GM12864 (cell line): Measurements from ENCODE around the gene KIF26B.

Experiments
- DNase-seq: peaks from one replicate; pipeline ENCODE4 v3.0.0-alpha.2; 2011; ENCODE audit warnings: low read depth
- H3K4me3 ChIP-seq: 2 replicates; pipeline ENCODE4 v1.5.1; 2011; ENCODE audit warnings: mild to moderate bottlenecking, low read depth, low read length, control low read depth
- CTCF ChIP-seq: IDR thresholded peaks from 2 replicates; pipeline ENCODE4 v1.5.1; 2011; ENCODE audit warnings: low read depth, mild to moderate bottlenecking, moderate library complexity, low read length, control low read depth, inconsistent platforms; ENCODE audit errors: missing control alignments

The KIF26B gene

GRCh38 chr1:245678860-245679411 is 524.2 kb downstream of the KIF26B start:
- no peak for DNase-seq
- no peak for TF ChIP-seq CTCF
- H3K4me3 ChIP-seq, result no peak overlapping the region

- TF ChIP-seq CTCF, result no peak
- DNase-seq, result no peak
- no peak overlapping the region for H3K4me3 ChIP-seq
Measured at GRCh38 chr1:245679821-245680780, 525.3 kb downstream of the KIF26B start.

GRCh38 chr1:245682638-245683628 is 528.1 kb downstream of the KIF26B start:
- TF ChIP-seq CTCF, result no peak
- DNase-seq, result no peak
- H3K4me3 ChIP-seq, result no peak overlapping the region

- no peak for TF ChIP-seq CTCF
- DNase-seq, result no peak
- H3K4me3 ChIP-seq, result no peak overlapping the region
Measured at GRCh38 chr1:245683676-245684075, 528.9 kb downstream of the KIF26B start.

GRCh38 chr1:245684166-245684565 is 529.4 kb downstream of the KIF26B start:
- no peak for TF ChIP-seq CTCF
- no peak for DNase-seq
- no peak overlapping the region for H3K4me3 ChIP-seq

- H3K4me3 ChIP-seq, result no peak overlapping the region
- TF ChIP-seq CTCF, result no peak
- DNase-seq, result no peak
Measured at GRCh38 chr1:245684571-245684970, 529.8 kb downstream of the KIF26B start.
